Heart left ventricle (tissue), 13 donors: ENCODE results near the gene SENP5.

ENCODE experiments used
- POLR2A ChIP-seq, 2 donors: fragments of 450-650 bp; IDR thresholded peaks; one replicate each; pipeline ENCODE4 v1.6.1; 2017; ENCODE audit warnings: antibody characterized with exemption in 2 of 2, mild to moderate bottlenecking in 2 of 2, moderate library complexity in 2 of 2
- TF ChIP-seq, protein P1 (sequence below), 12 donors: fragments of 200-600 bp; sonication (generic) in 4 of 12; IDR thresholded peaks; one replicate each; pipeline versions ENCODE4 v1.5.0 to v1.8.0; 2018 to 2022; ENCODE audit warnings: antibody characterized with exemption in 12 of 12, mild to moderate bottlenecking in 5 of 12
- donor health status: ischemic (EF 13 %, LVEDD 7.1; RV severe dilation, severe dysfunction).
- donor health status: DM: no; HTN: yes; CAD: no.
- donor health status: DM: no; HTN: no; CAD: no.
- donor health status: ischemic (EF 25% LVEDD 6.9; RV normal size, moderate dysfunction).
- donor health status: ischemic (EF 25% LVEDD 5.7; RV mildly dilated, moderate dysfunction).
- donor health status: ischemic (EF 35%, LVEDD 5.7; RV mildly dilated, moderate dysfunction).
- donor health status: nonischemic (EF 11% LVEDD 7.7; RV severe dilation, severe dysfunction).
- donor health status: DM: yes; HTN: yes; CAD: no.
- donor health status: PGD.
- donor health status: ischemic (EF 29% LVEDD 5.4; RV normal size, mild dysfunction).
- donor health status: nonischemic (EF 23%, LVEDD 6.1; RV moderate dilation, normal function).

DNA sequence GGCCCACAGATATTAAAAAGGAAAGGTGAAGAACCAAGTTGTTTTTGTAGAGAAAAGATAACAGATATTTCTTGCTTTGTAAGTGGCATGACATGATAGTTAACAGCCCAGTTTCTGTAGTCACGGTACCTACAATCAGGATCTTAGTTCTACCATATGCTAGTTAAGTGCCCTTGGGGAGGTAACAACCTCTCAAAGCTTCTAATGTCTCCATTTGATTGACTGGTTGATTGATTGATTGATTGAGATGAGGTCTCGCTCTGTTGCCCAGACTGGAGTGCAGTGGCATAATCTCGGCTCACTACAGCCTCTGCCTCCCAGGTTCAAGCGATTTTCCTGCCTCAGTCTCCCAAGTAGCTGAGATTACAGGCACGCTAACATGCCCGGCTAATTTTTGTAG lies 28.5 kb downstream of the SENP5 start:
- TF ChIP-seq, protein P1, sequence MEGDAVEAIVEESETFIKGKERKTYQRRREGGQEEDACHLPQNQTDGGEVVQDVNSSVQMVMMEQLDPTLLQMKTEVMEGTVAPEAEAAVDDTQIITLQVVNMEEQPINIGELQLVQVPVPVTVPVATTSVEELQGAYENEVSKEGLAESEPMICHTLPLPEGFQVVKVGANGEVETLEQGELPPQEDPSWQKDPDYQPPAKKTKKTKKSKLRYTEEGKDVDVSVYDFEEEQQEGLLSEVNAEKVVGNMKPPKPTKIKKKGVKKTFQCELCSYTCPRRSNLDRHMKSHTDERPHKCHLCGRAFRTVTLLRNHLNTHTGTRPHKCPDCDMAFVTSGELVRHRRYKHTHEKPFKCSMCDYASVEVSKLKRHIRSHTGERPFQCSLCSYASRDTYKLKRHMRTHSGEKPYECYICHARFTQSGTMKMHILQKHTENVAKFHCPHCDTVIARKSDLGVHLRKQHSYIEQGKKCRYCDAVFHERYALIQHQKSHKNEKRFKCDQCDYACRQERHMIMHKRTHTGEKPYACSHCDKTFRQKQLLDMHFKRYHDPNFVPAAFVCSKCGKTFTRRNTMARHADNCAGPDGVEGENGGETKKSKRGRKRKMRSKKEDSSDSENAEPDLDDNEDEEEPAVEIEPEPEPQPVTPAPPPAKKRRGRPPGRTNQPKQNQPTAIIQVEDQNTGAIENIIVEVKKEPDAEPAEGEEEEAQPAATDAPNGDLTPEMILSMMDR (IDR thresholded peaks at IDR 0.05), result no peak
- no peak for TF ChIP-seq POLR2A (IDR thresholded peaks at IDR 0.05)
